ENCODE results near the gene PPM1B. TPM values are rescaled to one million over a fixed set of nuclear protein-coding genes. Genes with fewer than 3 reads are reported as not detected.
"Not testable (repeated sequence)": the region's sequence is repeated elsewhere in the genome, so short reads cannot be mapped to it uniquely, and the experiment has no call there.

PPM1B gene
- total and polyA plus RNA-seq, 2 donors (not counting 1 experiment from before 2014, with no cell fraction given): 25.8 to 34.5 TPM

DNA sequence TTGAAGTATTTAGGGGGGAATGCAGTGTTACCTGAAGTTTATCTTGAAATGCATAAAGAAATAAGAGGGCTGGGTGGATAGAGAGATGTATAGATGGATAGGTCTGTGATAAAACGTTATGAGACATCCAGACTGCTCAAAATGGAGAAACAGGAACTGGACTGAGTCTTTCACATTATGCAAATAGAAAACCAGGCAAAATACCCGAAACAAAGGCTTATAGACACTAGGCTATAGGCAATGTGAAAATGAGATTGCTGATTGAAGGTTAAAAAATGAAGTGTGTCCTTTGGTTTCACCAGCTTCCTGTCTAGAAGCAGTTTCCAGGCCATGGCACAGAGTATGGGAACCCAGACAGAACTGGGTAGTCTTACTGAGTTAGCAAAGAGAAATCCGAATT lies 81.7 kb downstream of the PPM1B start:
- Histone ChIP-seq H3K9ac (ENCODE audit: insufficient read depth, low read length) (no peak overlapping the region), H3K27me3 (ENCODE audit: control insufficient read depth, insufficient read depth, low read length) (no peaks in the 10 kb centered on the region), H3K27ac (ENCODE audit: insufficient read depth, low read length) (no peak overlapping the region), H3K4me2 (ENCODE audit: extremely low read depth, insufficient read depth, low read length) (no peak overlapping the region), H3K79me2 (ENCODE audit: control insufficient read depth, insufficient read depth, low read length) (no peaks in the 10 kb centered on the region), H3K4me1 (ENCODE audit: control insufficient read depth, extremely low read depth, insufficient read depth, low read length) (no peaks in the 10 kb centered on the region), H3K4me3 (replicated peaks in 1 of 4; ENCODE audit: control extremely low read depth in 1 of 4, insufficient read depth in 1 of 4, low read depth in 3 of 4, low read length in 4 of 4) (no peak overlapping the region), H2AFZ (ENCODE audit: low read length) (no peak overlapping the region), H3K9me3 (ENCODE audit: control insufficient read depth, insufficient read depth, low read depth, low read length) (no peaks in the 10 kb centered on the region), H3K36me3 (ENCODE audit: control insufficient read depth, insufficient read depth, low read length) (no peaks in the 10 kb centered on the region), H4K20me1 (ENCODE audit: control insufficient read depth, extremely low read depth, insufficient read depth, low read length) (no peaks in the 10 kb centered on the region)
- TF ChIP-seq, protein P1, sequence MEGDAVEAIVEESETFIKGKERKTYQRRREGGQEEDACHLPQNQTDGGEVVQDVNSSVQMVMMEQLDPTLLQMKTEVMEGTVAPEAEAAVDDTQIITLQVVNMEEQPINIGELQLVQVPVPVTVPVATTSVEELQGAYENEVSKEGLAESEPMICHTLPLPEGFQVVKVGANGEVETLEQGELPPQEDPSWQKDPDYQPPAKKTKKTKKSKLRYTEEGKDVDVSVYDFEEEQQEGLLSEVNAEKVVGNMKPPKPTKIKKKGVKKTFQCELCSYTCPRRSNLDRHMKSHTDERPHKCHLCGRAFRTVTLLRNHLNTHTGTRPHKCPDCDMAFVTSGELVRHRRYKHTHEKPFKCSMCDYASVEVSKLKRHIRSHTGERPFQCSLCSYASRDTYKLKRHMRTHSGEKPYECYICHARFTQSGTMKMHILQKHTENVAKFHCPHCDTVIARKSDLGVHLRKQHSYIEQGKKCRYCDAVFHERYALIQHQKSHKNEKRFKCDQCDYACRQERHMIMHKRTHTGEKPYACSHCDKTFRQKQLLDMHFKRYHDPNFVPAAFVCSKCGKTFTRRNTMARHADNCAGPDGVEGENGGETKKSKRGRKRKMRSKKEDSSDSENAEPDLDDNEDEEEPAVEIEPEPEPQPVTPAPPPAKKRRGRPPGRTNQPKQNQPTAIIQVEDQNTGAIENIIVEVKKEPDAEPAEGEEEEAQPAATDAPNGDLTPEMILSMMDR (conservative IDR thresholded peaks at IDR 0.05 in 1 of 2, IDR thresholded peaks at IDR 0.05 in 1 of 2; ENCODE audit: low read depth in 1 of 2, low read length in 2 of 2): no peak
- no peak for TF ChIP-seq EZH2 (IDR thresholded peaks at IDR 0.05; ENCODE audit: low read length, missing control alignments)
- no peak for DNase-seq (ENCODE audit: low read depth in 2 of 2)

DNA sequence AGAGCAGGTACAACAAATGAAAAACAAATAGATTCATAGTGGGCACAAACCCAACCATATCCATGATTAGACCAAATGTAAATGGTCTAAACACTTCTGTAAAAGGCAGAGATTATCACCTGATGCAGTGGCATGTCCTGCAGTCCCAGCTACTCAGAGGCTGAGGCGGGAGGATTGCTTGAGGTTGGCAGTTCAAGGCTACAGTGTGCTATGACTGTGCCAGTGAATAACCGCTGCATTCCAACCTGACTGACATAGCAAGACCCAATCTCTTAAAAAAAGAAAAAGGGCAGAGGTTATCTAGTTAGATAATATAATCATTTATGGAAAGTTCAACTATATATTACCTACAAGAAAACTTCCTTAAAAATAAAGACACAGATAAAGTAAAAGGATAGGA lies 85.3 kb downstream of the PPM1B start:
- TF ChIP-seq EZH2 (IDR thresholded peaks at IDR 0.05; ENCODE audit: low read length, missing control alignments): no peak
- H3K9me3 ChIP-seq (ENCODE audit: control insufficient read depth, insufficient read depth, low read depth, low read length): no peaks in the 10 kb centered on the region

DNA sequence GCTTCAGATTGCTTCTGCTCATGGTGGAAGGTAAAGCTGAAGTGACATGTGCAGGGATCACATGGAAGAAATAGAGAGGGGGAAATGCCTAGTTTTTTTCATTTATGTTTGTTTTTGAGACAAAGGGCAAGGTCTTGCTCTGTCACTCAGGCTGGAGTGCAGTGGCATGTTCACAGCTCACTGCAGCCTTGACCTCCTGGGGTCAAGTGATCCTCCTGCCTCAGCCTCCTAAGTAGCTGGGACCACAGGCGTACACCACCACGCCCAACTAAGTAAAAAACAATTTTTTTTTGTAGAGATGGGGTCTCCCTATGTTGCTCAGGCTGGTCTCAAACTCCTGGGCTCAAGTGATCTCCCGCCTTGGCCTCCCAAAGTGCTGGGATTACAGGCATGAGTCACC lies 87.0 kb downstream of the PPM1B start:
- not testable (repeated sequence) for H3K79me2 ChIP-seq (ENCODE audit: control insufficient read depth, insufficient read depth, low read length); H3K9me3 ChIP-seq (ENCODE audit: control insufficient read depth, insufficient read depth, low read depth, low read length); H2AFZ ChIP-seq (ENCODE audit: low read length); H3K4me1 ChIP-seq (ENCODE audit: control insufficient read depth, extremely low read depth, insufficient read depth, low read length); H3K4me3 ChIP-seq (replicated peaks in 1 of 4; ENCODE audit: control extremely low read depth in 1 of 4, insufficient read depth in 1 of 4, low read depth in 3 of 4, low read length in 4 of 4); H3K9ac ChIP-seq (ENCODE audit: insufficient read depth, low read length); DNase-seq (ENCODE audit: low read depth in 2 of 2); H3K4me2 ChIP-seq (ENCODE audit: extremely low read depth, insufficient read depth, low read length); H3K27me3 ChIP-seq (ENCODE audit: control insufficient read depth, insufficient read depth, low read length); H3K36me3 ChIP-seq (ENCODE audit: control insufficient read depth, insufficient read depth, low read length); H3K27ac ChIP-seq (ENCODE audit: insufficient read depth, low read length); H4K20me1 ChIP-seq (ENCODE audit: control insufficient read depth, extremely low read depth, insufficient read depth, low read length)

More for the DNA sequence above, 85.3 kb downstream of the PPM1B start:
- H3K4me3 ChIP-seq (replicated peaks in 1 of 4; ENCODE audit: control extremely low read depth in 1 of 4, insufficient read depth in 1 of 4, low read depth in 3 of 4, low read length in 4 of 4): no peak overlapping the region
- H3K4me1 ChIP-seq (ENCODE audit: control insufficient read depth, extremely low read depth, insufficient read depth, low read length): no peaks in the 10 kb centered on the region
- no peaks in the 10 kb centered on the region for H3K79me2 ChIP-seq (ENCODE audit: control insufficient read depth, insufficient read depth, low read length)
- H4K20me1 ChIP-seq (ENCODE audit: control insufficient read depth, extremely low read depth, insufficient read depth, low read length): no peaks in the 10 kb centered on the region
- no peaks in the 10 kb centered on the region for H3K27me3 ChIP-seq (ENCODE audit: control insufficient read depth, insufficient read depth, low read length)
- no peak overlapping the region for H3K27ac ChIP-seq (ENCODE audit: insufficient read depth, low read length)
- H3K36me3 ChIP-seq (ENCODE audit: control insufficient read depth, insufficient read depth, low read length): no peaks in the 10 kb centered on the region
- no peak overlapping the region for H2AFZ ChIP-seq (ENCODE audit: low read length)
- H3K9ac ChIP-seq (ENCODE audit: insufficient read depth, low read length): no peak overlapping the region
- H3K4me2 ChIP-seq (ENCODE audit: extremely low read depth, insufficient read depth, low read length): no peak overlapping the region
- DNase-seq (ENCODE audit: low read depth in 2 of 2): no peak

DNA sequence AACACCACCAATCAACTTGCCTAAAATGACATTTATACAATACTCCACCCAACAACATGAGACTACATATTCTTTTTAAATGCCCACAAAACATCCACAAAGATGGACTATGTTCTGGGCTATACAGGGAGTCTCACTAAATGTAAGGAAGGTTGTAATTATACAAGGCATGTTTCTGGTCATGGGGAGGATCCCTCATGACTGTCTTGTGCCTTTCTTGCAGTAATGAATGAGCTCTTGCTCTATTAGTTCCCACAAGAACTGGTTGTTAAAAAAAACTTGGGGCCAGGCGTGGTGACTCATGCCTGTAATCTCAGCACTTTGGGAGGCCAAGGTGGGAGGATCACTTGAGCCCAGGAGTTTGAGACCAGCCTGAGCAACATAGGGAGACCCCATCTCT lies 89.1 kb downstream of the PPM1B start:
- not testable (repeated sequence) for H4K20me1 ChIP-seq (ENCODE audit: control insufficient read depth, extremely low read depth, insufficient read depth, low read length); H3K27ac ChIP-seq (ENCODE audit: insufficient read depth, low read length); H2AFZ ChIP-seq (ENCODE audit: low read length); H3K4me2 ChIP-seq (ENCODE audit: extremely low read depth, insufficient read depth, low read length); H3K9me3 ChIP-seq (ENCODE audit: control insufficient read depth, insufficient read depth, low read depth, low read length); H3K79me2 ChIP-seq (ENCODE audit: control insufficient read depth, insufficient read depth, low read length); DNase-seq (ENCODE audit: low read depth in 2 of 2); H3K4me3 ChIP-seq (replicated peaks in 1 of 4; ENCODE audit: control extremely low read depth in 1 of 4, insufficient read depth in 1 of 4, low read depth in 3 of 4, low read length in 4 of 4); H3K4me1 ChIP-seq (ENCODE audit: control insufficient read depth, extremely low read depth, insufficient read depth, low read length); H3K36me3 ChIP-seq (ENCODE audit: control insufficient read depth, insufficient read depth, low read length); H3K27me3 ChIP-seq (ENCODE audit: control insufficient read depth, insufficient read depth, low read length); H3K9ac ChIP-seq (ENCODE audit: insufficient read depth, low read length)

Measured in fibroblast of lung (primary cell).